Lung (tissue), 12 donors: ENCODE measurements around the gene NMRAL1. TPM values are rescaled to one million over a fixed set of nuclear protein-coding genes. Genes with fewer than 3 reads are reported as not detected.

Experiments
- ATAC-seq: fragments of 200-7000 bp; cut with Tn5 transposase; one replicate; pipeline ENCODE4 v1.9.1; 2020; ENCODE audit warnings: moderate number of reproducible peaks; ENCODE audit not compliant: insufficient read depth, low FRiP score
- DNase-seq, 3 donors: peaks; one replicate each; pipeline ENCODE4 v3.0.0-alpha.2; 2013 to 2017
- H3K27ac ChIP-seq, 2 donors: one replicate each; pipeline ENCODE4 v1.5.1; 2013; ENCODE audit warnings: mild to moderate bottlenecking in 2 of 2, moderate library complexity in 2 of 2, control low read depth in 1 of 2, inconsistent platforms in 1 of 2, low read depth in 1 of 2, low read length in 1 of 2
- H3K27me3 ChIP-seq, 3 donors: one replicate each; pipeline ENCODE4 v1.5.1; 2013; ENCODE audit warnings: low read length in 2 of 3; ENCODE audit not compliant: control insufficient read depth in 3 of 3, insufficient read depth in 3 of 3
- H3K36me3 ChIP-seq, 4 donors: one replicate each; pipeline ENCODE4 v1.5.1; 2013; ENCODE audit warnings: low read length in 4 of 4, mild to moderate bottlenecking in 1 of 4, moderate library complexity in 1 of 4; ENCODE audit not compliant: control insufficient read depth in 4 of 4, insufficient read depth in 4 of 4
- H3K4me1 ChIP-seq, 5 donors: one replicate each; pipeline ENCODE4 v1.5.1; 2013; ENCODE audit warnings: low read length in 5 of 5, mild to moderate bottlenecking in 2 of 5, moderate library complexity in 1 of 5; ENCODE audit not compliant: control insufficient read depth in 5 of 5, insufficient read depth in 5 of 5
- H3K4me3 ChIP-seq: one replicate; pipeline ENCODE4 v1.5.1; 2013; ENCODE audit warnings: mild to moderate bottlenecking, control low read depth, moderate library complexity
- H3K9ac ChIP-seq, 2 donors: one replicate each; pipeline ENCODE4 v1.5.1; 2013; ENCODE audit warnings: low read length in 2 of 2, control low read depth in 1 of 2; ENCODE audit not compliant: insufficient read depth in 1 of 2
- H3K9me3 ChIP-seq, 4 donors: one replicate each; pipeline ENCODE4 v1.5.1; 2013; ENCODE audit warnings: low read length in 3 of 4, mild to moderate bottlenecking in 1 of 4, moderate library complexity in 1 of 4; ENCODE audit not compliant: control insufficient read depth in 4 of 4, insufficient read depth in 3 of 4
- CTCF ChIP-seq: IDR thresholded peaks from 2 replicates; pipeline ENCODE4 v1.5.1; 2012; ENCODE audit warnings: mild to moderate bottlenecking; ENCODE audit errors: control extremely low read depth, extremely low read depth
- WGBS, 2 donors: extraction: QIAGEN DNeasy Blood & Tissue Kit; methylation state at CpG; one replicate each; pipeline ENCODE4 v1.1.7; 2013; 5-methylcytosine and 5-hydroxymethylcytosine counted together
- polyA plus RNA-seq, 2 donors: library from polyadenylated mRNA; stranded (reverse); fragments of 200-250 nt; gene quantifications; one replicate each; pipeline ENCODE4 v1.2.1, GENCODE V29; 2013
- total RNA-seq, 2 donors: library from RNA; depleted of rRNA in 1 of 2; stranded (reverse); fragments of >200 nt in 1 of 2; gene quantifications; one replicate each; pipeline ENCODE4 v1.2.1, GENCODE V29; 2014 to 2021
- donor health status: control.
- donor health status: control.
- donor health status: Bipolar disorder and iron deficiency.
- donor health status: healthy.
- donor health status: DM: yes; HTN: yes; CAD: no.

The NMRAL1 gene
- total and polyA plus RNA-seq, 4 donors: 23.4 to 57.4 (median 46.8) TPM

GRCh38 chr16:4450931-4451519 is 23.4 kb downstream of the NMRAL1 start:
- WGBS, 2 donors: 94 to 96% methylated on average over 14 of the region's 14 CpGs
- ATAC-seq (no peak), DNase-seq (no peak)
- Histone ChIP-seq H3K27ac (no peak overlapping the region), H3K9ac (no peak overlapping the region), H3K36me3 (peaks cover 22 to 65% (median 31%) of the 10 kb centered on the region in 4 donors), H3K9me3 (no peaks in the 10 kb centered on the region), H3K4me1 (no peaks in the 10 kb centered on the region), H3K4me3 (no peak overlapping the region), H3K27me3 (no peaks in the 10 kb centered on the region)
- TF ChIP-seq CTCF: no peak

- no peak for TF ChIP-seq CTCF
- DNase-seq (no peak), ATAC-seq (no peak)
- Histone ChIP-seq H3K9me3 (no peaks in the 10 kb centered on the region), H3K36me3 (peaks cover 19 to 59% (median 27%) of the 10 kb centered on the region in 4 donors), H3K9ac (no peak overlapping the region), H3K4me1 (no peaks in the 10 kb centered on the region), H3K27ac (no peak overlapping the region), H3K4me3 (no peak overlapping the region), H3K27me3 (no peaks in the 10 kb centered on the region)
- WGBS, 2 donors: 95 to 96% methylated on average over 14 of the region's 14 CpGs
Observed at GRCh38 chr16:4450430-4450829, 24.0 kb downstream of the NMRAL1 start.

GRCh38 chr16:4443986-4444385 is 30.4 kb downstream of the NMRAL1 start:
- DNase-seq (no peak), ATAC-seq (no peak)
- H3K4me1 ChIP-seq: no peaks in the 10 kb centered on the region
- no peaks in the 10 kb centered on the region for H3K9me3 ChIP-seq
- WGBS, 2 donors: 96 to 99% methylated on average over 4 of the region's 4 CpGs
- no peaks in the 10 kb centered on the region for H3K27me3 ChIP-seq
- H3K27ac ChIP-seq: no peak overlapping the region
- no peak for TF ChIP-seq CTCF
- H3K4me3 ChIP-seq: no peak overlapping the region
- H3K9ac ChIP-seq: no peak overlapping the region
- H3K36me3 ChIP-seq: peaks cover 40 to 59% (median 49%) of the 10 kb centered on the region in 4 donors

- H3K4me3 ChIP-seq: no peak overlapping the region
- H3K36me3 ChIP-seq: peaks cover 37 to 57% (median 48%) of the 10 kb centered on the region in 4 donors
- no peak overlapping the region for H3K9ac ChIP-seq
- no peak for ATAC-seq
- H3K27me3 ChIP-seq: no peaks in the 10 kb centered on the region
- DNase-seq: no peak
- H3K27ac ChIP-seq: no peak overlapping the region
- H3K9me3 ChIP-seq: no peaks in the 10 kb centered on the region
- no peak for TF ChIP-seq CTCF
- WGBS, 2 donors: 68 to 83% methylated on average over 5 of the region's 5 CpGs
- no peaks in the 10 kb centered on the region for H3K4me1 ChIP-seq
Observed at GRCh38 chr16:4443271-4443670, 31.2 kb downstream of the NMRAL1 start.
